ENCODE data around the gene SIRPA.

DNA sequence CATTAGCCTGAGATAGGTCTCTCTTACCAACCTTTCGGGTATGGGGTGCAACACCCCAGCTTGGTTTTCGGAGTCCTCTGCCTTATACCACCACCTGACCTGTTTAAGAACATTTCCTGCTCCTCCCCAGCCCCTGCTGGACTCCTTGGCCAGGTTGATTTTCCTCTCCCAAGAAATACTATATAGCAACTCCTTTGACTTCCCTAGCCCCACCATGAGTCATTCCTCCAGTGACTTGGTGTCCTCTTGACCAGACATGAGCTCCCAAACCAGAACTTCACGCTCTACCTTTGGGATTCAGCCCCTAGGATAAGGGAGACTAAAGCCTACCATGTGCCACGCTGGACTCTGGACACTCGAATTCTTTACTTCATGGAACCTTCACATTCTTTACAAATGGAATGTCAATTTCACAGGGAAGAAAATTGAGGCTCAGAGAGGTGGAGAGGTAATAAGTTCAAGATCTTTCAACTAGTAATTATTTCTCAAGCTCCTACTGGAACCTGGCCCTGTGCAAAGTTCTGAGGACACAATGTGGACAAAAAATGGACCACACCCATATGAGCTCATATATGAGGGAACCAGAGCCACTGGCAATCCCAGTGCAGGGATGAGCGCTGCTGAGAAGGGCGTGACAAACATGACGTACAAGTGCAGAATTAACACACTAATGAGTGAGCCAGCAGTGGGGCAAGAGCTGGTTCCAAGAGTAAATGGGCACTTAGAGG is 48.2 kb downstream of the SIRPA start:
- no peak for TF ChIP-seq EZH2phosphoT487 (IDR thresholded peaks at IDR 0.05; ENCODE audit: low read depth, severe bottlenecking, unreplicated experiment)
- TF ChIP-seq, protein P1, sequence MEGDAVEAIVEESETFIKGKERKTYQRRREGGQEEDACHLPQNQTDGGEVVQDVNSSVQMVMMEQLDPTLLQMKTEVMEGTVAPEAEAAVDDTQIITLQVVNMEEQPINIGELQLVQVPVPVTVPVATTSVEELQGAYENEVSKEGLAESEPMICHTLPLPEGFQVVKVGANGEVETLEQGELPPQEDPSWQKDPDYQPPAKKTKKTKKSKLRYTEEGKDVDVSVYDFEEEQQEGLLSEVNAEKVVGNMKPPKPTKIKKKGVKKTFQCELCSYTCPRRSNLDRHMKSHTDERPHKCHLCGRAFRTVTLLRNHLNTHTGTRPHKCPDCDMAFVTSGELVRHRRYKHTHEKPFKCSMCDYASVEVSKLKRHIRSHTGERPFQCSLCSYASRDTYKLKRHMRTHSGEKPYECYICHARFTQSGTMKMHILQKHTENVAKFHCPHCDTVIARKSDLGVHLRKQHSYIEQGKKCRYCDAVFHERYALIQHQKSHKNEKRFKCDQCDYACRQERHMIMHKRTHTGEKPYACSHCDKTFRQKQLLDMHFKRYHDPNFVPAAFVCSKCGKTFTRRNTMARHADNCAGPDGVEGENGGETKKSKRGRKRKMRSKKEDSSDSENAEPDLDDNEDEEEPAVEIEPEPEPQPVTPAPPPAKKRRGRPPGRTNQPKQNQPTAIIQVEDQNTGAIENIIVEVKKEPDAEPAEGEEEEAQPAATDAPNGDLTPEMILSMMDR (IDR thresholded peaks at IDR 0.05; ENCODE audit: poor library complexity): no peak
